Fibroblast of the aortic adventitia (primary cell): ENCODE results near the gene NELL1. TPM values are rescaled to one million over a fixed set of nuclear protein-coding genes. Genes with fewer than 3 reads are reported as not detected.

Experiments used
- DNase-seq: peaks from one replicate; pipeline ENCODE4 v3.0.0-alpha.2; 2010; ENCODE audit warnings: low read depth
- H3K4me3 ChIP-seq: 2 replicates; pipeline ENCODE4 v1.5.1; 2011; ENCODE audit warnings: low read depth, mild to moderate bottlenecking, control low read depth, low read length, moderate library complexity
- CTCF ChIP-seq: IDR thresholded peaks from 2 replicates; pipeline ENCODE4 v1.5.1; 2011; ENCODE audit warnings: mild to moderate bottlenecking, low read length, control low read depth, inconsistent platforms; ENCODE audit not compliant: insufficient read depth
- total RNA-seq: library from RNA; depleted of rRNA; stranded (reverse); fragments of >200 nt; gene quantifications from 2 replicates; pipeline ENCODE4 v1.2.3, GENCODE V29; 2012; ENCODE audit warnings: low replicate concordance

Gene NELL1
- total RNA-seq, 1 donor = not detected

DNA sequence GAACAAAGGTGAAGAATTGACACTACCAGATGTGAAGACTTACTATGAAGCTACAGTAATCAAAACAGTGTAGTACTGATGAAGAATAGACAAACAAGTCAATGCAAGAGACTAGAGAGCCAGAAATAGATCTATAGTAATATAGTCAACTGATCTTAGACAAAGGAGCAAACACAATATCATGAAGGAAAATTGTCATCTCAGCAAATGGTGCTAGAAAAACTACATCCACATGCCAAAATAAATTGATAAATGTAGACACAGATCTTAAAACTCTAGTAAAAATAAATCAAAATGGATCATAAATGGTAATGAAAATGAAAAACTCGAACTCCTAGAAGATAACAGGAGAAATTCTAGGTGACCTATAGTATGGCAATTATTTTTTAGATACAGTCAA is 609.5 kb downstream of the NELL1 start:
- H3K4me3 ChIP-seq = no peak overlapping the region
- DNase-seq = no peak
- no peak for TF ChIP-seq CTCF

DNA sequence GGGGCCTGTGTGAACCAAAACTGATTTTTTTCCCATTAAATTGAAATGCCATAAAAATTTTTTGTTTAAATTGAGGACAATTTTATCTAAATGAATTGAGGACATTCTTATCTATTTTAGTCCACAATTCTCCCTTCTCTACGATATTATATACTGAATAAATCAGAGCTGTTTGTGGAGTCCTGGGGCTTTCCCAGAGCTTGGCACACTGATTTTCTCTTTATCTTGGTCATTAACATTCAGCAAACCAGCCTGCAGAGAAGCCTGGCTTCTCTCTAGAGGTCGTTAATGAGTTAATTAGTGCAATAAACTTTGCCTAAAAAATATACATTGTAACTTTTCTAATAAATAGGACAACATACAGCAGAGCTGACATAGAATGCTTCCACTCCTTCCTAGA is 615.7 kb downstream of the NELL1 start:
- TF ChIP-seq CTCF = no peak
- no peak for DNase-seq
- no peak overlapping the region for H3K4me3 ChIP-seq

DNA sequence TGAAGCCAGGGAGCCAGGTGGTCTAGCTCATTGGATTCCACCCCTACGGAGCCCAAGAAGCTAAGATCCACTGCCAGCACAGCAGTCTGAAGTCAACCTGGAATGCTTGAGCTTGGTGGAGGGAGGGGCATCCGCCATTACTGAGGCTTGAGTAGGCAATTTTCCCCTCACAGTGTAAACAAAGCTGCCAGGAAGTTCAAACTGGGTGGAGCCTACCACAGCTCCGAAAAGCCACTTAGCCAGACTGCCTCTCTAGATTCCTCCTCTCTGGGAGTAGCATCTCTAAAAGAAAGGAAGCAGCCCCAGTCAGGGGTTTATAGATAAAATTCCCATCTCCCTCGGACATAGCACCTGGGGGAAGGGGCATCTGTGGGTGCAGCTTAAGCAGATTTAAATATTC is 620.3 kb downstream of the NELL1 start:
- TF ChIP-seq CTCF = no peak
- DNase-seq = no peak
- no peak overlapping the region for H3K4me3 ChIP-seq

GRCh38 chr11:21295508-21295907 is 626.1 kb downstream of the NELL1 start:
- DNase-seq = no peak
- TF ChIP-seq CTCF = no peak
- no peak overlapping the region for H3K4me3 ChIP-seq

DNA sequence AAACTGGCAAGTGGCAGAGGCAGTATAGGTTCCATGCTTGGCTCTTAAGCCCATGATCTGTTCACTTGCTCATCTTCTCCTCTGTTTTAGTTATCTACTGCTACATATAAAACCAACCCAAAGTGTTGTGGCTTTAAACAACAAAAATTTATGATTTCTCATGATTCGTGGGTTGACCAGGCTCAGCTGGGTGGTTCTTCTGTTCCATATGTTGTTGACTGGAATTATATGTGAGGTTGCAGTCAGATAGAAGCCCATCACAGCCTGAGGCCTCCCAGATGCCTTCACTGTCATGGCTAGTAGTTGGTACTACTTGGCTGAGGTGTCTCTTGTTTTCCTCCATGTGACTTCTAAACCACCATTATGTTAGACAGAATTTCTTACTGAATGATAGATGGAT is 632.6 kb downstream of the NELL1 start:
- TF ChIP-seq CTCF = no peak
- DNase-seq = no peak
- H3K4me3 ChIP-seq = no peak overlapping the region

- no peak for DNase-seq
- TF ChIP-seq CTCF = no peak
Measured at GRCh38 chr11:21306739-21307358, 637.5 kb downstream of the NELL1 start.

GRCh38 chr11:21307874-21308273 is 638.5 kb downstream of the NELL1 start:
- no peak for DNase-seq
- no peak overlapping the region for H3K4me3 ChIP-seq
- TF ChIP-seq CTCF = no peak

More at GRCh38 chr11:21306739-21307358, 637.5 kb downstream of the NELL1 start:
- no peak overlapping the region for H3K4me3 ChIP-seq
